HUES48 (cell line): ENCODE results near the gene CCDC51.

ENCODE experiments used
- H3K27ac ChIP-seq: one replicate; pipeline ENCODE4 v1.7.0; 2013; ENCODE audit warnings: low read depth, low read length, inconsistent platforms
- H3K27me3 ChIP-seq: 2 replicates; pipeline ENCODE4 v1.6.1; 2013; ENCODE audit warnings: mild to moderate bottlenecking, low read length; ENCODE audit not compliant: control insufficient read depth, insufficient read depth
- H3K36me3 ChIP-seq: 2 replicates; pipeline ENCODE4 v1.6.1; 2013; ENCODE audit warnings: low read length; ENCODE audit not compliant: control insufficient read depth, insufficient read depth
- H3K4me1 ChIP-seq: 2 replicates; pipeline ENCODE4 v1.6.1; 2013; ENCODE audit warnings: mild to moderate bottlenecking, low read length; ENCODE audit not compliant: control insufficient read depth, insufficient read depth
- H3K4me3 ChIP-seq: 2 replicates; pipeline ENCODE4 v1.5.1; 2013; ENCODE audit warnings: mild to moderate bottlenecking, low read depth, low read length
- H3K9ac ChIP-seq: 2 replicates; pipeline ENCODE4 v1.6.1; 2013; ENCODE audit warnings: mild to moderate bottlenecking, low read depth, low read length, moderate library complexity
- H3K9me3 ChIP-seq: 2 replicates; pipeline ENCODE4 v1.6.1; 2013; ENCODE audit warnings: low read length; ENCODE audit not compliant: control insufficient read depth, insufficient read depth

Gene CCDC51

DNA sequence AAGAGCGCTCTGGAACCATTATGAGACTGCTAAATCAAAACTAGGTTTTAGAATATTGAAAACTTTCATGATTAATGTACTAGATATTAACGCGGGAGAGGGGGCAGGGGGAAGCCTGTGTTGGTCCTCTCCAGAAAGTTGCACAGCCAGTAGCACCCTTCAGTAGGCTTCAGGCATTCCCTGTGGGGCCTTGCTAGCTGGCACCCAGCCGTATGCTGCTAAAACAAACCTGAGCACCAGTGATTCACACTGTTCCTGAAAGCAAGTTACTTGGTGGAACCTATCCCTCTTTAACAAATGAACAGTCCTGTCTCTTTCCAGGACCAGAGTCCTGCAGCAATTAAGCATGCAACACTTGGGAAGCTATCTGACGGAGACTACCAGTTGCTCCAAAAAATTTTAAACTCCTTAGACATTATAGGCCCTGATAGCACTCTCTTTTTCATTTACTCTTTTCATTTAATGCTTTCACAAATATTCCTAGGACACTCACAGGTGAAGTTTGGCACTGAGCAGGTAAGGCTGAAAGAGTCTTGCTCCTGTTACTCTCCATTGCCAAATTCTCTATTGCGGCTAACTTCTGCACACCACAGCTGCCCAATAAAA is 5.5 kb upstream of the CCDC51 start:
- Histone ChIP-seq H3K9ac (no peak overlapping the region), H3K27ac (no peak overlapping the region), H3K36me3 (peaks cover 40% of the 10 kb centered on the region), H3K27me3 (no peaks in the 10 kb centered on the region), H3K4me3 (peak overlapping the region; percentile 79), H3K9me3 (no peaks in the 10 kb centered on the region), H3K4me1 (peaks cover 7% of the 10 kb centered on the region; the same call in 1 of the 2 replicates)

GRCh38 chr3:48441940-48442339 is 2.0 kb upstream of the CCDC51 start:
- no peaks in the 10 kb centered on the region for H3K4me1 ChIP-seq
- peaks cover 35% of the 10 kb centered on the region for H3K36me3 ChIP-seq
- no peak overlapping the region for H3K9ac ChIP-seq
- peak overlapping the region; percentile 85 for H3K4me3 ChIP-seq
- no peaks in the 10 kb centered on the region for H3K9me3 ChIP-seq
- no peaks in the 10 kb centered on the region for H3K27me3 ChIP-seq
- H3K27ac ChIP-seq, result no peak overlapping the region

DNA sequence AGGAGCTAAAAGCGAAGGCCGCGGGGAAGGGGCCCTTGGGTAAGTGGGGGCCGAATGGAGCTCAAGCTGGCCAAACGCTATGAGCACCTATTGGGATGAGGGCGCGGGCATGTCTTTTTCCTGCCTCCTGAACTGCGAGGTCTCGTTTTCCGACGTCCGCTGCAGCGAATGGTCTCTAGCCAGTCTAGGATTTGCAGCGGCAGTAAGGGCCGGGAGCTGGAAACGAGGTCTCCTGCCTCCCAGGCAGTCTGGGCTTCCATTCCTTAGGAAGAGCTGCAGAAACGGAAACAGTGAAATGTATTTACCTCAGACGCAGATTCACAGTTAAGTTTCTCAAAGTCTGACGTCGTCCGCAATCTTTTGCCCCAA is 655 bp upstream of the CCDC51 start:
- H3K9ac ChIP-seq, result peak overlapping the region; percentile 67
- peak overlapping the region; percentile 79 for H3K27ac ChIP-seq
- peak overlapping the region; percentile 85 for H3K4me3 ChIP-seq
- no peaks in the 10 kb centered on the region for H3K27me3 ChIP-seq
- 0 out of 2 replicates have a peak, but pooled peaks cover 3% of the 10 kb centered on the region for H3K4me1 ChIP-seq
- no peaks in the 10 kb centered on the region for H3K9me3 ChIP-seq
- peaks cover 35% of the 10 kb centered on the region for H3K36me3 ChIP-seq

- H3K4me3 ChIP-seq, result no peak overlapping the region
- H3K9me3 ChIP-seq, result no peaks in the 10 kb centered on the region
- H3K27me3 ChIP-seq, result no peaks in the 10 kb centered on the region
- no peak overlapping the region for H3K27ac ChIP-seq
- H3K4me1 ChIP-seq, result 0 out of 2 replicates have a peak, but pooled peaks cover 3% of the 10 kb centered on the region
- peaks cover 36% of the 10 kb centered on the region for H3K36me3 ChIP-seq
- no peak overlapping the region for H3K9ac ChIP-seq
Measured at GRCh38 chr3:48437812-48438211, 2.1 kb downstream of the CCDC51 start.

DNA sequence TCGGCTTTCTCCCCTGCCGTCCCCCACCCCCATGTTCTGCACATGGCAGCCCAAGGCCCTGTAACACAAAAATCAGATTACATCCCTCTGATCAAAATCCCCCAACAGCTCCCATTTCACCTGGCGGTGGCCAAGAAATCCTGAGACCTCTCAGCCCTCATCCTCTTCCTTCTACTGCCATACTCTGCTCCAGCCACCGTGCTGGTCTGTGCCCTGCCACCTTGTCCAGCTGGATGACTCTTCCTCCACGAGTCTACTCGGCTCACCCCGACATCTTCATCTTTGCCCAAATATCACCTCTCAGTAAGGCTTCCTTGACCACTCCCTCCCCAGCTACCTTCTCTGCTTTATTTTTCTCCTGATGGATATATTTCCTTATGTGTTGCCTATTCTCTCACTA is 3.1 kb downstream of the CCDC51 start:
- peaks cover 37% of the 10 kb centered on the region for H3K36me3 ChIP-seq
- H3K9ac ChIP-seq, result no peak overlapping the region
- H3K4me3 ChIP-seq, result no peak overlapping the region
- H3K9me3 ChIP-seq, result no peaks in the 10 kb centered on the region
- H3K27ac ChIP-seq, result no peak overlapping the region
- H3K4me1 ChIP-seq, result 0 out of 2 replicates have a peak, but pooled peaks cover 3% of the 10 kb centered on the region
- no peaks in the 10 kb centered on the region for H3K27me3 ChIP-seq

DNA sequence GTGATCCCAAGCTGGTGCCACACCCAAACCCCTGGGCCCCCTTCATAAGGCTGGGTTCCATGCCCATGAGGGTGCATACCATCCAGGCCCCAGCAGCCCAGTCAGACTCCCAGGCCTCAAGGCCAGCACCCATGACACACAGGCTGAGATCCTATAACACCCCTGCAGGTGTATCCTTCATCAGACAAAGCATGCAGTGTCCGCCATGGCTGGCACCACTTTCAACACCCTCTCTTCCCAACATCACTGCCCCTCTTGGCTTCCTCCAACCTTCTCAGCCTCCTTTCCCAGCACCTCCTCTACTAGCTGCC is 3.5 kb downstream of the CCDC51 start:
- Histone ChIP-seq H3K9ac (no peak overlapping the region), H3K4me3 (no peak overlapping the region), H3K36me3 (peaks cover 37% of the 10 kb centered on the region), H3K27ac (peak overlapping the region; percentile 21), H3K4me1 (0 out of 2 replicates have a peak, but pooled peaks cover 3% of the 10 kb centered on the region), H3K9me3 (no peaks in the 10 kb centered on the region), H3K27me3 (no peaks in the 10 kb centered on the region)

GRCh38 chr3:48435774-48436476 is 4.0 kb downstream of the CCDC51 start:
- Histone ChIP-seq H3K4me3 (no peak overlapping the region), H3K9ac (no peak overlapping the region), H3K9me3 (no peaks in the 10 kb centered on the region), H3K27ac (peak overlapping the region; percentile 21), H3K36me3 (peaks cover 35% of the 10 kb centered on the region), H3K4me1 (peaks cover 5% of the 10 kb centered on the region), H3K27me3 (no peaks in the 10 kb centered on the region)

DNA sequence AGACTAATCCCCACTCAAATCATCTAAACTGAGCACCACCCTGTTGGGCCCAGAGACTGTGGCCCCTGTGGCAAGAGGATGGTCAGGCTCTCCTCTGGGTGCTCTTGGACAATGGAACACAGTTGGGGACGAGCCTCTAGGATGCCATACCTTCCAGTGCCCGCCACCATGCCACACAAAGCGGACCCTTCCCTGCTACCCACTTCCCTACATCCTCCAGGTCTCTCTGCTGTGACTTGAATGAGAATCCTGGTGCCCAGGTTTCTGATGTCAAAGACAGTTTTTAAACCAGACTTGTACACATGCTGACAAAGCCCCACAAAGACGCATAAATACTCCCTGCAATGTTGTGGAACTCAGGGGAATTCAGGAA is 4.7 kb downstream of the CCDC51 start:
- Histone ChIP-seq H3K36me3 (peaks cover 35% of the 10 kb centered on the region), H3K27ac (no peak overlapping the region), H3K9me3 (no peaks in the 10 kb centered on the region), H3K4me3 (no peak overlapping the region), H3K9ac (no peak overlapping the region), H3K4me1 (peaks cover 12% of the 10 kb centered on the region), H3K27me3 (no peaks in the 10 kb centered on the region)

DNA sequence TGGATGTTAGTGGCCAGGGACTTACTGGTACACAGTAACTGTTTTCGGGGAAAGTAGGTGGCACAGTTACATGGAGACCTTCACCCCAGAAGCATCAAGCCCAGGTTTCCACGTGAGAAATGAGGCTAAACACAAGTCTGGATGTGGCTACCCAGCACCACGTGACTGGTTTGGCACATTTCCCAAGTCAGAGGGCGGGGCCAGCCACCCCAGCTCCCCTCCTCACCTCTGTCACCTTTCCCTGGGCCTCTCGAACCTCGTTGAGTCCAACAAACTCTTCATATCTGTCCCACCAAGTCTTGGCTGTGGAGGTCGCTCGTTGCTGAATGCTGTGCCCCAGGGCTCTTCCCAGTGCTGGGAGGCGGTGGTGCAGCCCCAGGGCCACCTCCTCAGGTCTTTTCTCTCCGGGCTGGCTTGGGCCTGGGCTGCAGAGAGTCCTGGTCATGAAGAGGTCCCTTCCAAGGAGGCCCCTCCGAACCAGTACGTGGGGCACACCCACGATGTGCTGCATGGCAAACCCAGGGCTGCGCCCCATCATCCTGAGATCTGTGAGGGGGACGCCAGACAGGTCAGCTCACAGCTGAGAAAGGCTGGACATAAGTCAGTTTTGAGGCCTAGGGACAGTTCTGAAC is 5.2 kb downstream of the CCDC51 start:
- no peak overlapping the region for H3K27ac ChIP-seq
- no peaks in the 10 kb centered on the region for H3K9me3 ChIP-seq
- H3K36me3 ChIP-seq, result peaks cover 35% of the 10 kb centered on the region
- peaks cover 14% of the 10 kb centered on the region for H3K4me1 ChIP-seq
- H3K9ac ChIP-seq, result no peak overlapping the region
- no peaks in the 10 kb centered on the region for H3K27me3 ChIP-seq
- no peak overlapping the region for H3K4me3 ChIP-seq

DNA sequence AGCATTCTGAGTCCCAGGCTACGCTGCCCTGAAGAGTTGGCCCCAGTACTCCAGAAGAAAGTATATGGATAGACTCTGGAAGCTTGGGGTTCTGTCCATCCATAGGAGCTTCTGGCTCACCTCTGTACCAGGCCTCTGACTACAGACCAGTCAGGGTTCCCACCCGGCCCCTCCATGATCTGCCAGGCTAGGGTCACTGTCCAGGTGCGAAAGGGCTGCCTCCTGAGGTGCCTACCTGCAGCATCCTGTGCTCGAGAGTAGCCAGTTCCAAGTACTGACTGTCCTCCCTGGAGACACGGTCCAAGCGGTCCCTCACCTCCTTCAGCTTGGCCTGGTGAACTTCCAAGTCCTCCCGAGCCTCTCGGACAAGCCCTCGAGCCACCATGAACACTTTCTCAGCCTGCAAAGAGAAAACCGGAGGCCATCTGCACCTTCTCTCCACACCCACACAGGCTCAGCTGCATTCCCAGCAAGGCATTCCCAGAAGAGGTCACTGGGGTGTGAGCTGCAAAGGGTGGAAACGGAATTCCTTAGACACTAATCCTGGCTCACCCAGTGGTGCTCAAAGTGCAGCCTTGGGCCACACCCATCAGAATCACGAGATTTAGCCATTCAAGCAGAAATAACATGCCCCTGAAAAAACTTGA is 6.3 kb downstream of the CCDC51 start:
- Histone ChIP-seq H3K9ac (no peak overlapping the region), H3K4me3 (no peak overlapping the region), H3K27ac (peak overlapping the region; percentile 16), H3K4me1 (peaks cover 14% of the 10 kb centered on the region), H3K9me3 (no peaks in the 10 kb centered on the region), H3K36me3 (peaks cover 35% of the 10 kb centered on the region), H3K27me3 (no peaks in the 10 kb centered on the region)
